ENCODE results near the gene PTGIS.
"Not testable (repeated sequence)": the region's sequence is repeated elsewhere in the genome, so short reads cannot be mapped to it uniquely, and the experiment has no call there.

PTGIS gene

GRCh38 chr20:49567421-49568277, at the start of gene PTGIS:
Gene PTGIS (minus strand): TSS chr20:49568137. CDS start chr20:49568116, 21 bp downstream.
- no peak for DNase-seq (ENCODE audit: low read depth)

- not testable (repeated sequence) for DNase-seq (ENCODE audit: low read depth)
Measured at GRCh38 chr20:49617394-49617793, 49.5 kb upstream of the PTGIS start.

- DNase-seq (ENCODE audit: low read depth): no peak
Measured at GRCh38 chr20:49616154-49617007, 48.4 kb upstream of the PTGIS start.

GRCh38 chr20:49615401-49616153, 47.6 kb upstream of the PTGIS start:
- no peak for DNase-seq (ENCODE audit: low read depth)

GRCh38 chr20:49615051-49615400, 47.1 kb upstream of the PTGIS start:
- DNase-seq (ENCODE audit: low read depth): not testable (repeated sequence)

GRCh38 chr20:49614338-49615050, 46.6 kb upstream of the PTGIS start:
- no peak for DNase-seq (ENCODE audit: low read depth)

- DNase-seq (ENCODE audit: low read depth): no peak
Measured at GRCh38 chr20:49612127-49612738, 44.3 kb upstream of the PTGIS start.

- not testable (repeated sequence) for DNase-seq (ENCODE audit: low read depth)
Measured at GRCh38 chr20:49611539-49612126, 43.7 kb upstream of the PTGIS start.

- DNase-seq (ENCODE audit: low read depth): peak; percentile 57
Measured at GRCh38 chr20:49610691-49611538, 43.0 kb upstream of the PTGIS start.

GRCh38 chr20:49608752-49609670, 41.1 kb upstream of the PTGIS start:
- peak; percentile 61 for DNase-seq (ENCODE audit: low read depth)

GRCh38 chr20:49607568-49607967, 39.6 kb upstream of the PTGIS start:
- no peak for DNase-seq (ENCODE audit: low read depth)

GRCh38 chr20:49603209-49603627, 35.3 kb upstream of the PTGIS start:
- no peak for DNase-seq (ENCODE audit: low read depth)

- DNase-seq (ENCODE audit: low read depth): no peak
Measured at GRCh38 chr20:49602345-49603208, 34.6 kb upstream of the PTGIS start.

GRCh38 chr20:49601153-49601924, 33.4 kb upstream of the PTGIS start:
- no peak for DNase-seq (ENCODE audit: low read depth)

GRCh38 chr20:49599746-49600113, 31.8 kb upstream of the PTGIS start:
- DNase-seq (ENCODE audit: low read depth): no peak

GRCh38 chr20:49597825-49598395, 30.0 kb upstream of the PTGIS start:
- DNase-seq (ENCODE audit: low read depth): no peak

Measured in activated T-helper 1 cell treated with Interleukin-2 at 50 U/mL for 16 hours (primary cell).